ENCODE measurements around the gene ESRRG.
A peak's percentile ranks its signal among the peaks of the same experiment; 100 is the strongest.

ESRRG gene

DNA sequence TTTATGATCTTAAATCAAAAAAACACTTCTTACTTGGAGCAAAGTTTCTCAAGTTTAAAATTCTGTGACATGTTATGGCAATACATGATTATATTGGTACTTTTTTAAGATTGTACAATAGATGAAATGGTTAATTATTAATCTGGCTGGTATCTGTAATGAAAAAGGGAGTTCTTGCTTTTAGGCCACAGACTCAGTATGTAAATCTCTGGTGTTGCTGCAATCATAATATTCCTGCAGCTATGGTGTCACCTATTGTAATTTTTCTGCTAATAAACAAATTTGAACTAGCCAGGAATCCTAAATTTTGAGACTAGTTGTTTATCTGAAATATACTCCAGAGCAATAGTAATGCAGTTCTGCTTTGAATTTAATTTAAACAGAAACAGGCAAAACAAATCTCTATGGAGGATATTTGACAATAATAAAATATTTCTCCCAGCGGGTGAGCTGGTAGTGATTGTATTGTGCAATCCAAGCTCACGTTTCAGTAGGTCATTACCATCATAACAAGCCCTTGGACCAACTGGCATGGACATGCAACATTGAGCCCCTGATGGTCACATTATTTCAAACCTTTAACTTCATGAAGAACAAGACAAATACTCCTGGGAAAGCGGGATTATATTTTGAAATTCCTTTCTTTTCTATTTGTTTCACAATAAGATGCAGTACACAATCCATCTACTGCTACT lies 222.8 kb downstream of the ESRRG start:
- no peak for TF ChIP-seq GATA3 (IDR thresholded peaks at IDR 0.05; ENCODE audit: low read depth, low read length)
- TF ChIP-seq GATA2 (IDR thresholded peaks at IDR 0.05; ENCODE audit: low read depth, low read length) = no peak

DNA sequence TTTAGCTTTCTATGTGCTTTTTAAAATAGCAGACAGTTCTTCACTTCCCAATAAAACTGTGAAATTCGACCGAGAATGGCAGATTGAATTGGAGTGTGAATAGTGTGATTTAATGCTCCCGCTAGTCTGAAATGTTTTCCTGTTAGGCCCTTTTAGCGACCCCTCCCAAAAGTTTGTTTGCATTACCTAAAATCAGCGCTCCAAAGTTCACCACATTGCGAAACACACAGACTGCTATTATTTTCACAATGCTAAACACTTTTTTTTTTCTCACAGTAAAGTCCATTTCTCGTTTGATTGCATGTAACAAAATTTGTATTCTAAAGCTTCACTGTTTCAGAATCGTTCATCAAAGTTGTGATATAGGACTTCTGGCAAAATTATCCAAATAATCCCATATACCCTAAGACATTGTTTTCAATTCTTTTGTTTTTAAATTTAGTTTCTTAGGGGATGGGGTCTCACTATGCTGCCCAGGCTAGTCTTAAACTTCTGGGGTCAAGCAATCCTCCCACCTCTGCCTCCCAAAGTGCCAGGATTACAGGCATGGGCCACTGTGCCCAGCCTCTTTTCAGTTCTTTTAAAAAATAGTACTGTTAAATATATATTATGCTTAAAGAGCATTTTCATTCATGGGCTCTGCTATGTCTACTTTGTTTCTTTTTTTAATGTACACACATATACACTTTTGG lies 223.5 kb downstream of the ESRRG start:
- no peak for TF ChIP-seq GATA3 (IDR thresholded peaks at IDR 0.05; ENCODE audit: low read depth, low read length)
- no peak for TF ChIP-seq GATA2 (IDR thresholded peaks at IDR 0.05; ENCODE audit: low read depth, low read length)

DNA sequence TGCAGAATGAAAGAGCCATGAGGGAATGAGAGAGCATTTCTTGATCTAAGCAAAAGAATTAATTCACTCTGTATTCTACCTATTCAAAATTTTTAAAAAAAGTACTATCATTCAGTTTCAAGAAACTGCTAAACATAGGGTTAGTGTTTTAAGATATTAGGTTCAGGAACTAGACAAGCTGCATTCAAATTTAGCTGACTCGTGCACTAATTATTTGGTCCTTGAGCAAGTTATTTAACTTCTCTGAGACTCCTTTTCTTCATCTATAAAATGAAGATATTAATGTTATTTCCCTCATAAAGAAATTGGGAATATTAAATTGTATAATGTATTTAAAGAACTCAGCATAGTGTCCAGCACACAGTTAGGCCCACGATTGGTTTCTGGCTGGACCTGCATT lies 225.0 kb downstream of the ESRRG start:
- TF ChIP-seq GATA3 (IDR thresholded peaks at IDR 0.05; ENCODE audit: low read depth, low read length) (no peak), GATA2 (IDR thresholded peaks at IDR 0.05; ENCODE audit: low read depth, low read length) (no peak)

DNA sequence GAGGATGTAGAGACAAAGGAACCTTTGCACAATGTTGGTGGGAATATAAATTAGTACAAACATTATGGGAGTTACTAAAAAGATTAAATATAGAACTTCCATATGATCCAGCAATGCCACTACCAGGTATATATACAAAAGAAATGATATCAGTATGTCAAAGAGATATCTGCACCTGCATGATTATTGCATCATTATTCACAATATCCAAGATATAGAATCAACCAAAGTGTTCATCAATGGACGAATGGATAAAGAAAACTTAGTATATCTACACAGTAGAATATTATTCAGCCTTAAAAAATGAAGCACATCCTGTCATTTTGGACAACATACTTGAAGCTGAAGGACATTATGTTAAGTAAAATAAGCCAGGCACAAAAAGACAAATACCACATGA lies 238.2 kb downstream of the ESRRG start:
- TF ChIP-seq GATA2 (IDR thresholded peaks at IDR 0.05; ENCODE audit: low read depth, low read length) (no peak), GATA3 (IDR thresholded peaks at IDR 0.05; ENCODE audit: low read depth, low read length) (no peak)

DNA sequence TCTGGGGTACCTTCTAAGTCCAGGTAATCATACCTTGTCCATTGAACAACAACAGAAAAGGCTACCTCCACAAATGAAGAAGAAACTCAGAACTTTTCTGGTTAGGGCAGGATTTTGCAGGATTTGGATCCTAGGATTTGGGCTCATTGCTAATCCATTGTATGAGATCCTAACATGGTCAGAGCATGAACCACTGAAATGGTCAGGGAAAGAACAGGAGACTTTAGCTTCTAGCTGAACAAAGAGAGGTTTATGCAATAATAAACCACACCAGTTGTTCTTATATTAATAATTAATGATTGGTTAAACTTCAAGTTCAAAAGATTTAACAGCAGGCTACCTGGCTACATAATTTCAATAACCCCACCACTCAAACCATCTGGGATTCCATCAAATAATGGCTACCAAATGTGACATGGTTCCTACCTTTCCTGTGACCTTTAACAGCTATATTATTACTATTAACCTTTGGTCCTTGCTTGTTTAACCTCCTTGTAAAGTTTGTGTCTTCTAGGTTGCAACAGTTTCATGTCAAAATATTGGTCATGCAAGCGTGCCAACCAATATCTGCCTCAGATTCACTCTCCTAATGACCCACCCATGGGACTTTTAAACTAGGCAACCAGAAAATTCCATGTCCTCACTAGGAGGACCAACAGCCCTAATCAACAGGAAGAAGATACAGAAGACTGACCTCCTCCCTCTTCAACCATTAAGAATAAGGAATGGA lies 239.4 kb downstream of the ESRRG start:
- no peak for TF ChIP-seq GATA3 (IDR thresholded peaks at IDR 0.05; ENCODE audit: low read depth, low read length)
- no peak for TF ChIP-seq GATA2 (IDR thresholded peaks at IDR 0.05; ENCODE audit: low read depth, low read length)

DNA sequence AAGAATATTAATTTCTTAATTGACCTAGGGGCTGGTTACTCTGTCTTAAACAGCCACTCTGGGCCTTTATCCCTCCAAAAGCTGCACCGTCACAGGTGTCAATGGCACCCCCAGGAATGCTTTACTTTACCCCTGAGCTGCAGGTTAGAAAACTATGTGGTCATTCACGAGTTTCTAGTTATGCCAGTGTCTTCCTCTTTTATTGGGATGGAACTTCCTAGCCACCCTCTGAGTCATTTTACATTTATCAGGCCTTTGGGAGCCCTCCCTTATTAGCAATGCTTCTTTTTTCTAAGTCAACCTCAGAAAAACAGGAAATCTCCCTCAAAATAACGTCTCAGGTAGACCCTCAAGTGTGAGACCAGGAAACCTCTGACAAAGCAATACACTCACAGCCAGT lies 240.6 kb downstream of the ESRRG start:
- no peak for TF ChIP-seq GATA3 (IDR thresholded peaks at IDR 0.05; ENCODE audit: low read depth, low read length)
- TF ChIP-seq GATA2 (IDR thresholded peaks at IDR 0.05; ENCODE audit: low read depth, low read length) = no peak

DNA sequence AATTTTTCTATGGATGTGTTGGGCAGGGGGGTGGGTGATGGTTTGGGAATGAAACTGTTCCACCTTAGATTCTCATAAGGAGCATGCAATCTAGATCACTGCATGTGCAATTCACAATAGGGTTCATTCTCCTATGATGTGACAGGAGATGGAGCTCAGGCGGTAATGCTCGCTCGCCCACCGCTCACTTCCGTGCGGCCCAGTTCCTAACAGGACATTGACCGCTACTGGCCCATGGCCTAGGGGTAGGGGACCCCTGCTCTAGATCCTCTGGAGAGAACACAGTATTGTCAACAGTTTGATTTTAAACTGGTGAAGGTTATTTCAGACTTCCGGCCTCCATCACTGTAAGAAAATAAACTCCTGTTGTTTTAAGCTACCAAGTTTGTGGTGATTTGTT lies 245.0 kb downstream of the ESRRG start:
- no peak for TF ChIP-seq GATA3 (IDR thresholded peaks at IDR 0.05; ENCODE audit: low read depth, low read length)

DNA sequence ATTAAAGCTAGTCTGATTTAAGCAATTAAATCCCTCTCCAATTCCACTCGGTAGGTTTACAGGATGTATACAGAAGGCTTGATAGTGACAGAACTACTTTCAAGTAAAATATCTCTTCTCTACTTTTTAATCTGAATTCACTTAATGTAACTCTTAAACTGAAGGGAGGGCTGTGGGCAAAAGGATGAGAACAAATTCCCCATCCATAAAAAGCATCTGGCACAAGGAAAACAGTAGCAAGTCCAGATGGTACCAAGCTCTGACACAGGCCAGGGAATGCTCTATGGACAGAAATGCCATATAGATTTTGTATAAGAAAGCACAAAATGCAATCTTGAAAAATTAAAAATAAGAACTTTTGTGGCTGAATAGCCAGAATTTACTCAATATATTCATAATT lies 246.9 kb downstream of the ESRRG start:
- no peak for TF ChIP-seq GATA3 (IDR thresholded peaks at IDR 0.05; ENCODE audit: low read depth, low read length)
- TF ChIP-seq GATA2 (IDR thresholded peaks at IDR 0.05; ENCODE audit: low read depth, low read length) = no peak

DNA sequence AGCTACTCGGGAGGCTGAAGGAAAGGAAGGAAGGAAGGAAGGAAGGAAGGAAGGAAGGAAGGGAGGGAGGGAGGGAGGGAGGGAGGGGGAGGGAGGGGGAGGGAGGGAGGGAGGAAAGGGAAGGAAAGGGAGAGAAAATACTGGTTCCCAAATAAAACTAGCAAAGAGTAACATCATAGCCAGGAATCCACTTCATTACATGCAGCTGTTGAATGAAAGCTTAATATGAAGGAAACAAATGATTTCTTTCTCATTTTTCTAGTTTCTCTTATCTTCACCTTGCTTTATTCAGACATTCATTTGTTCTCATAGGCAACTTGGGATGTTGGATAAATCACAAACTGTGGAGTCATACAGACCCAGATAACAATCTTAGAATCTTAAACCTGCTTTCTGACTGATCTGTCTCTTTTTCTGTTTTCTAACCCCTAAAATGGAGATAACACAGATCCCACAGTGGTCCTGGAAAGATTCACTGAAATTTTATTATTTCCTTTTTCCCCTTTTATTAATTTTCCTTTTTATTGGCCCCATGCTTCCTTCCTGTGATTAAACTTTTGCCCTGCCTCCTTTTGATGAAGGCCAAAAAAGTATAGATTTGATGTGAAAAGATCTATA lies 247.5 kb downstream of the ESRRG start:
- TF ChIP-seq GATA2 (IDR thresholded peaks at IDR 0.05; ENCODE audit: low read depth, low read length) = peak; percentile 70; the same call in 1 of the 2 replicates
- peak; percentile 83 for TF ChIP-seq GATA3 (IDR thresholded peaks at IDR 0.05; ENCODE audit: low read depth, low read length)

DNA sequence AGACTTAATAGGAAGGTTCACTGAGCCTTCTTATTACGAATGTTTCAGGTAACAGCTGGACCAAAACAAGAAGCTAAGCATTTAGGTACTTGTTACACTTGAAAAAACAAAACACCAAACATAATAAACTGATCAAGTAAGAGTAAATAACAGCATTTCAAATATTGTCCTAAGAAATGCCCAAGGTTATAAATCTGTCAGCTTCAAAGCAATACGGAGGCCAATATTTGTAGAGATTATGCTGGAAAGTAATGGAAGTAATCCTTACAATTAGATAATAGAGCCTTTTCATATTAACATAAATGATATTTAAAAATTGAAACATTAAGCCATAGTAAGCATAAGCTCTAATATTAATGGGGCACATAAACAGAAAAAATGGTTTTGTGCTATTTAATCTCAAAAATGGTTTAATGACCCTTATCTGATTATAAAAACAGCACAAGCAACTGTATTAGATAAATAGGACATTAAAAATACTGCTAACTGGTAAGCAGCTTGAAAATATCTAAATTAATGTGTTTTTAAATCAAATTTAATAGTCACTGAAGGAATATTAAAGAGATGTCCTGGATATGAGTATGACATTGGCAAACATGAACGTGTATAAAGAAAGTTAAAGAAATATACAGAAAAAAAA lies 256.9 kb downstream of the ESRRG start:
- TF ChIP-seq GATA3 (IDR thresholded peaks at IDR 0.05; ENCODE audit: low read depth, low read length) = no peak
- TF ChIP-seq GATA2 (IDR thresholded peaks at IDR 0.05; ENCODE audit: low read depth, low read length) = no peak

DNA sequence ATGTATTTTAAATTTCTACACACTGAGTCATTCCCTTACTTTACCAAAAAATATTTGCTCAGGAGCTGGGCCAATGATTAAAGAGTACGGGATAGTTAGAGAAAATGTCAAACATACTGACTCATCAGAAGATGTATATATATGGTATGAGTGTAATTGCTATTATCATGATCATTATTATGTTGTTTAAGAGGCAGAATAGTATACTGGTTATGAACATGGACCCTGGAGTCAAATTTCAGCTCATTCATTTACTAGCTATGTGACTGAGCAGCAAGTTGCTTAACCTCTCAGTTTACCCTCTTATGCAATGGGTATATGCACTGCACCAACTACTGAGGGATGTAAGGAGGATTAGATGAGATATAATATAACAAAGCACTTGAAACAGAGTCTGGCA lies 258.7 kb downstream of the ESRRG start:
- TF ChIP-seq GATA3 (IDR thresholded peaks at IDR 0.05; ENCODE audit: low read depth, low read length) (no peak), GATA2 (IDR thresholded peaks at IDR 0.05; ENCODE audit: low read depth, low read length) (no peak)

DNA sequence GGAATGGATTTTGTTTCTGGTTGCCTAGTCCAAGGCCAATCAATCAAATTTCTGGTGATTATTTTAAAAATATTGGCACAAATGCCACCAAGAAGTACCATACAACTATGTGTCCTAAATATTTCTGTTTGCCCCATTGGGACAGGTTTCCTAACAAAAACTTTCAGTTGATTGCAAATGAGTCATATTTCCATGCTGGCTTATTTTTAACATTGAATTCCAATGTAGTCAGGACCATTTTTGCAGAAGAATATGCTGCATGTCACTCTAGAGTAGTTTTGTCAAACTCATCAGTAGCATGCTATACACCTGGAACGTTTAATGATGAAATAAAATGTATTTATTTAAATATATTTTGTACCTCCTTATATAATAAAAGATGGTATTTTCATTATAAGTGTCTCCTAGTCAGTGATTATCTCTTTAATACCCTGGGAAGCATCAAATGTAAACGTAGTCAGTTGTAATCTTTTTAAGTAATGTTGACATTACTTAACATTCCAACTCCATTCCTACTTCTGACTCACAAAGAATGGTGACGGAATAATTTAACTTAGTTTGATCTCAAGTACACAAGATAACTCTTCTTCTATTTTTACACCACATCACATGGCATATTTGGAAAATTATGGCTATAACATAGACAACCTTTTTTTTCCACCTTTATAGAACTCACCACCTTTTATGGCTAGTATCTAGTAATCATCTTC lies 261.0 kb downstream of the ESRRG start:
- no peak for TF ChIP-seq GATA2 (IDR thresholded peaks at IDR 0.05; ENCODE audit: low read depth, low read length)
- no peak for TF ChIP-seq GATA3 (IDR thresholded peaks at IDR 0.05; ENCODE audit: low read depth, low read length)

DNA sequence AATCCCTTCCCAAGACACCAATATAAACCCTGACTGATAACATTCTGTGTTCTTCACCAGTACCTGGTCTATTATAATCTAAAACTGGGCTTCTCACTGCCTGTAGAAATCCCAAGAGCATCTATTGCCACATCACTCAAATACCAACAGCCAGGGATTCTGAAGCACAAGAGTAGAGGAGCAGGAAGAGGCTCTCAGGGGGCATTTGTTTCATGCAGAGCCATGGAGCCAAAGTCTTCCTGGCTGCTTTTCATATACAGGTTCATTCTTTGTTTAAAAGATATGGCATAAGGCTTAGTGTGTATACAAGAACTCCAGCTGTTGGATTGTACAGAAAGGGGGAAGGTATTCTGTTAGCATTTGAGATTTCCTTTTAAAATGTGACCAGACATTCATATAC lies 261.8 kb downstream of the ESRRG start:
- TF ChIP-seq GATA2 (IDR thresholded peaks at IDR 0.05; ENCODE audit: low read depth, low read length) (no peak), GATA3 (IDR thresholded peaks at IDR 0.05; ENCODE audit: low read depth, low read length) (no peak)

Measured in SH-SY5Y (cell line).